ENCODE measurements around the gene WDR33.

- TF ChIP-seq CTCF (IDR thresholded peaks at IDR 0.05) (no peak), POLR2A (IDR thresholded peaks at IDR 0.05) (no peak)
Measured at GRCh38 chr2:127859712-127860085, 48.7 kb upstream of the WDR33 start.
